ENCODE measurements around the gene FBP1.

GRCh38 chr9:94631599-94631998, 7.7 kb downstream of the FBP1 start:
- TF ChIP-seq POLR2A (IDR thresholded peaks at IDR 0.05; ENCODE audit: low read depth, low read length): no peak
- TF ChIP-seq YY1 (IDR thresholded peaks at IDR 0.05; ENCODE audit: low read depth, low read length): no peak

Data from GM12878 (cell line).